HepG2 (cell line): ENCODE data around the gene TMC2. TPM values are rescaled to one million over a fixed set of nuclear protein-coding genes. Genes with fewer than 3 reads are reported as not detected.

Experiments
- ATAC-seq: fragments of 200-7000 bp; cut with Tn5 transposase; 3 replicates; pipeline ENCODE4 v1.9.1; 2020; ENCODE audit warnings: mild to moderate bottlenecking, moderate library complexity
- BruUV-seq: library from RNA; stranded (reverse); fragments of 400-500 nt; replicated peaks from 2 replicates; lab custom pipeline; 2021; lab: Mats Ljungman, UMichigan
- CTCF ChIA-PET: fragments of 300-600 bp; formaldehyde crosslinking; extraction: SDS; loops from one replicate; lab custom pipeline; 2021; ENCODE audit warnings: low total read pairs, inconsistent platforms, low intra/inter-chr PET ratio; lab: Yijun Ruan, JAX
- POLR2A ChIA-PET: fragments of 350-600 bp; sonication (Branson Sonifier 250); formaldehyde crosslinking; loops from one replicate; lab custom pipeline; 2020; ENCODE audit warnings: antibody characterized with exemption, inconsistent platforms; lab: Yijun Ruan, JAX
- DNase-seq: peaks from one replicate; pipeline ENCODE4 v3.0.0-alpha.2; 2015; ENCODE audit warnings: low spot score
- FAIRE-seq: peaks from 3 replicates; lab custom pipeline; 2011; peaks lifted over from hg19 to GRCh38; lab: Jason Lieb, UNC
- H2AFZ ChIP-seq: one replicate; pipeline ENCODE4 v1.6.1; 2011; ENCODE audit warnings: low read length, inconsistent platforms
- H3K27ac ChIP-seq: fragments of 300-600 bp; 3 replicates; pipeline ENCODE4 v1.8.0; 2011; ENCODE audit warnings: mixed run types, mild to moderate bottlenecking, mixed read lengths, low read length, inconsistent platforms; ENCODE audit not compliant: insufficient read depth; ENCODE audit errors: extremely low read length
- H3K27me3 ChIP-seq, 2 experiments: fragments of 200-600 bp in 1 of 2; 2 replicates in 1 of 2; 3 replicates in 1 of 2; pipeline versions ENCODE4 v1.6.0 to v1.8.0; 2011; ENCODE audit warnings: low read length in 2 of 2, mild to moderate bottlenecking in 2 of 2, moderate library complexity in 2 of 2, inconsistent platforms in 1 of 2; ENCODE audit not compliant: insufficient read depth in 2 of 2, control insufficient read depth in 1 of 2
- H3K36me3 ChIP-seq, 2 experiments: fragments of 200-600 bp in 1 of 2; replicated peaks in 1 of 2; 2 replicates in 1 of 2; 3 replicates in 1 of 2; pipeline versions ENCODE4 v1.5.1 to v1.8.0; 2011; ENCODE audit warnings: low read length in 2 of 2, inconsistent platforms in 1 of 2; ENCODE audit not compliant: insufficient read depth in 2 of 2, control insufficient read depth in 1 of 2
- H3K4me1 ChIP-seq: 2 replicates; pipeline ENCODE4 v1.5.1; 2012; ENCODE audit warnings: low read length, inconsistent platforms; ENCODE audit not compliant: insufficient read depth
- H3K4me2 ChIP-seq: 2 replicates; pipeline ENCODE4 v1.6.0; 2011; ENCODE audit warnings: low read depth, low read length, inconsistent platforms
- H3K4me3 ChIP-seq, 3 experiments: fragments of 200-600 bp in 1 of 3; sonication (generic), shearing (Covaris generic) in 1 of 3; replicated peaks in 1 of 3; 2 replicates each; pipeline ENCODE4 v1.5.1; 2011 to 2016; ENCODE audit warnings: low read length in 3 of 3, inconsistent platforms in 2 of 3, low read depth in 2 of 3, mild to moderate bottlenecking in 2 of 3, control low read depth in 1 of 3, mixed read lengths in 1 of 3; ENCODE audit not compliant: insufficient read depth in 1 of 3
- H3K79me2 ChIP-seq: one replicate; pipeline ENCODE4 v1.6.1; 2011; ENCODE audit warnings: low read length, inconsistent platforms; ENCODE audit not compliant: insufficient read depth
- H3K9ac ChIP-seq: 2 replicates; pipeline ENCODE4 v1.6.0; 2011; ENCODE audit warnings: mild to moderate bottlenecking, low read depth, low read length, inconsistent platforms; ENCODE audit not compliant: insufficient read depth
- H3K9me3 ChIP-seq: 2 replicates; pipeline ENCODE4 v1.5.1; 2012; ENCODE audit warnings: mild to moderate bottlenecking, low read length
- H4K20me1 ChIP-seq: 2 replicates; pipeline ENCODE4 v1.6.0; 2011; ENCODE audit warnings: inconsistent platforms, mild to moderate bottlenecking, low read length, moderate library complexity; ENCODE audit not compliant: insufficient read depth
- BHLHE40 ChIP-seq: IDR thresholded peaks from 2 replicates; pipeline ENCODE4 v1.6.1; 2011; ENCODE audit warnings: low read length, improper control_type of control experiment
- DRAP1 ChIP-seq: IDR thresholded peaks from 2 replicates; pipeline ENCODE4 v1.6.1; 2016; ENCODE audit warnings: missing genetic modification reagents, missing compliant biosample characterization
- PHF21A ChIP-seq: sonication (generic); formaldehyde crosslinking; IDR thresholded peaks from 2 replicates; pipeline ENCODE4 v1.5.0; 2020; ENCODE audit warnings: mild to moderate bottlenecking, missing genetic modification reagents
- TERF1 ChIP-seq: sonication (generic); formaldehyde crosslinking; IDR thresholded peaks from 2 replicates; pipeline ENCODE4 v1.8.0; 2022; ENCODE audit warnings: mild to moderate bottlenecking, missing genetic modification reagents, moderate library complexity
- YEATS2 ChIP-seq: sonication (generic); formaldehyde crosslinking; IDR thresholded peaks from 2 replicates; pipeline ENCODE4 v1.4.0; 2020; ENCODE audit warnings: missing genetic modification reagents, borderline replicate concordance
- WGBS: methylation state at CpG from one replicate; pipeline ENCODE4 v1.1.6; 2017; ENCODE audit warnings: low lambda C conversion rate; 5-methylcytosine and 5-hydroxymethylcytosine counted together
- in situ Hi-C: cut with HindIII; loops from 2 replicates; pipeline ENCODE4 v1.10.0; 2017; ENCODE audit warnings: low pct_unique_long_range_greater_than_20kb; ENCODE audit not compliant: extremely low pct_ligation_motif_present
- intact Hi-C: fragments of 100-400 bp; cut with micrococcal nuclease; formaldehyde crosslinking; loops from one replicate; pipeline ENCODE4 v1.10.0; 2022; ENCODE audit not compliant: unreplicated experiment
- polyA plus RNA-seq, 8 experiments: library from polyadenylated mRNA; depleted of rRNA in 3 of 8; stranded (reverse) in 7 of 8; unstranded in 1 of 8; fragments of >200 nt; fragmentation: Illumina TruSeq in 4 of 8; extraction: Trizol in 4 of 8; gene quantifications; 2 replicates each; pipeline versions ENCODE4 v1.2.1 to v1.2.3, GENCODE V29; 2011 to 2016; ENCODE audit warnings: low read depth in 4 of 8, missing spikeins in 1 of 8, mixed read lengths in 1 of 8; ENCODE audit not compliant: insufficient read depth in 1 of 8
- total RNA-seq, 5 experiments: library from RNA; depleted of rRNA; stranded (reverse); fragments of >200 nt; fragmentation: Illumina TruSeq; extraction: Trizol; gene quantifications; 2 replicates each; pipeline ENCODE4 v1.2.3, GENCODE V29; 2016; ENCODE audit warnings: low read depth in 1 of 5

Gene TMC2
- total and polyA plus RNA-seq, 2 of the 13 experiments (the other 11 are each of a cell fraction or from before 2014, with no cell fraction given): not detected

GRCh38 chr20:2617099-2617714 lies 80.8 kb downstream of the TMC2 start:
- H3K4me2 ChIP-seq: no peak overlapping the region
- no peaks in the 10 kb centered on the region for H3K4me1 ChIP-seq
- no peak overlapping the region for H2AFZ ChIP-seq
- no peaks in the 10 kb centered on the region for H3K36me3 ChIP-seq
- no peaks in the 10 kb centered on the region for H4K20me1 ChIP-seq
- in situ Hi-C loops (no loop called here), intact Hi-C loops (no loop called here)
- WGBS: 46% methylated on average over 16 of the region's 16 CpGs
- no peaks in the 10 kb centered on the region for H3K79me2 ChIP-seq
- H3K4me3 ChIP-seq: no peak overlapping the region
- POLR2A ChIA-PET: no interaction called here
- peaks cover 5 to 46% of the 10 kb centered on the region in 2 experiments for H3K27me3 ChIP-seq
- CTCF ChIA-PET: no interaction called here
- no peak; the same call in 2 of the 3 replicates for ATAC-seq
- no TSS peak for BruUV-seq
- FAIRE-seq: no peak
- H3K9ac ChIP-seq: no peak overlapping the region
- no peak overlapping the region for H3K27ac ChIP-seq
- DNase-seq: no peak
- no peaks in the 10 kb centered on the region for H3K9me3 ChIP-seq
- TF ChIP-seq YEATS2 (CRISPR knock-in tag) (no peak), TERF1 (no peak)
- TF ChIP-seq, all 625 proteins: peak for 0

DNA sequence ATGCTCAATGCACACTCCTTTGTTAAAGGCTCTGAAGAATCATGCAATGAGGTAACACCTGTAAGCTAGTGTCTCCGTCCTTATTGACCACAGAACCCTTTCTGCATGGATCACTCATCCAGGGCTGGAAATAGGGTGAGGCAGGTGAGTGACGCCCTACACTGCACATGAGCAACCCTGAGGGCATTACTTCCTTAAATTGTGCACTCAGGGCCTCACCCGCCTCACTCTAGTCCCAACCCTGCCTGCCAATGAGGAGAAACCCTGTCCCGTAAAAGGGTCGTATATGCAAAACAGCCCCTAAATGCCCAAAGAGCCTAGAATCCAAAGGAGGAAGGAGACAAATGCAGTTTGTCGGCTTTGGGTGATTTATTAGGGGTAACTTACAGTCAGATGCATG lies 82.4 kb downstream of the TMC2 start:
- DNase-seq: no peak
- H2AFZ ChIP-seq: no peak overlapping the region
- no peak overlapping the region for H3K27ac ChIP-seq
- H3K4me3 ChIP-seq: no peak overlapping the region
- no peak for ATAC-seq
- no peak for FAIRE-seq
- peaks cover 2 to 40% of the 10 kb centered on the region in 2 experiments for H3K27me3 ChIP-seq
- H3K4me2 ChIP-seq: no peak overlapping the region
- WGBS: 30% methylated on average over 6 of the region's 6 CpGs
- no peaks in the 10 kb centered on the region for H3K36me3 ChIP-seq
- intact Hi-C loops: no loop called here
- H3K79me2 ChIP-seq: no peaks in the 10 kb centered on the region
- no peak overlapping the region for H3K9ac ChIP-seq
- no peaks in the 10 kb centered on the region for H3K9me3 ChIP-seq
- CTCF ChIA-PET: no interaction called here
- H4K20me1 ChIP-seq: no peaks in the 10 kb centered on the region
- H3K4me1 ChIP-seq: no peaks in the 10 kb centered on the region
- no TSS peak for BruUV-seq
- POLR2A ChIA-PET: no interaction called here
- TF ChIP-seq BHLHE40 (no peak), DRAP1 (CRISPR knock-in tag) (no peak), PHF21A (no peak)
- in situ Hi-C loops: no loop called here
